Suprapubic skin (tissue), 4 donors: ENCODE results near the gene PRIM1.

Experiments
- POLR2A ChIP-seq, 2 donors: fragments of 450-650 bp; IDR thresholded peaks; one replicate each; pipeline ENCODE4 v1.6.1; 2017; ENCODE audit warnings: antibody characterized with exemption in 2 of 2, mild to moderate bottlenecking in 2 of 2, moderate library complexity in 2 of 2
- POLR2AphosphoS5 ChIP-seq, 3 donors: sonication (generic); formaldehyde crosslinking; IDR thresholded peaks; one replicate each; pipeline ENCODE4 v1.6.1; 2017; ENCODE audit warnings: antibody characterized with exemption in 3 of 3

DNA sequence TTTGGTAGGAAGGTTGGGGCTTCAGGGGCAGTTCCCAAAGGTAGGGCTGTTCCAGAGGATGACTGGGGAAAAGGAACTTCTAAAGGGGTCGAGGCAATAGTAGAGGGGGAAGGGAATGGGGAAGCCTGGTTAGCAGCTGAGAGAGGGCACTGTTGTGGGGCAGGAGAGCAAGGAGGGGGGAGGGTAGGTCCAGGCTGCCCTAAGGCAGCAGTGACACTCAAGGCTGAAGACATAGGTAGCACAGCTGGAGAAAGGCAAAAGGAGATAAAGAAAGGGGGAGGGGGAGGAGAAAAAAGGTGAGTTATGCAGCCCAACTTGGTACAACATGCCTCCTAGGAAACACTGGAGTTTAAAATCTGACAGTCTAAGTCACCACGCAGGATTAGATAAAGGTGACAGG, 30.9 kb downstream of the PRIM1 start:
- TF ChIP-seq POLR2A (IDR thresholded peaks at IDR 0.05) (no peak), POLR2AphosphoS5 (IDR thresholded peaks at IDR 0.05) (no peak)
